Stomach smooth muscle (tissue), 2 donors: ENCODE measurements around the gene CNTNAP3B.
"Not testable (repeated sequence)": the region's sequence is repeated elsewhere in the genome, so short reads cannot be mapped to it uniquely, and the experiment has no call there.

Experiments
- H3K27ac ChIP-seq: one replicate; pipeline ENCODE4 v1.7.0; 2013; ENCODE audit warnings: mild to moderate bottlenecking, low read length, inconsistent platforms
- H3K27me3 ChIP-seq, 2 donors: one replicate each; pipeline ENCODE4 v1.7.0; 2013; ENCODE audit warnings: low read length in 2 of 2; ENCODE audit not compliant: insufficient read depth in 2 of 2, control insufficient read depth in 1 of 2
- H3K36me3 ChIP-seq, 2 donors: one replicate each; pipeline ENCODE4 v1.7.0; 2013; ENCODE audit warnings: low read length in 2 of 2; ENCODE audit not compliant: control insufficient read depth in 2 of 2, insufficient read depth in 2 of 2
- H3K4me1 ChIP-seq: one replicate; pipeline ENCODE4 v1.7.0; 2013; ENCODE audit warnings: low read length; ENCODE audit not compliant: control insufficient read depth, insufficient read depth
- H3K4me3 ChIP-seq, 2 donors: one replicate each; pipeline ENCODE4 v1.7.0; 2013; ENCODE audit warnings: low read length in 2 of 2
- H3K9ac ChIP-seq, 2 donors: one replicate each; pipeline ENCODE4 v1.7.0; 2013; ENCODE audit warnings: low read length in 2 of 2, mild to moderate bottlenecking in 1 of 2
- H3K9me3 ChIP-seq, 2 donors: one replicate each; pipeline ENCODE4 v1.7.0; 2013; ENCODE audit warnings: low read length in 2 of 2; ENCODE audit not compliant: control insufficient read depth in 2 of 2
- donor health status: healthy.
- donor health status: Pancreatic carcinoma.

Gene CNTNAP3B

DNA sequence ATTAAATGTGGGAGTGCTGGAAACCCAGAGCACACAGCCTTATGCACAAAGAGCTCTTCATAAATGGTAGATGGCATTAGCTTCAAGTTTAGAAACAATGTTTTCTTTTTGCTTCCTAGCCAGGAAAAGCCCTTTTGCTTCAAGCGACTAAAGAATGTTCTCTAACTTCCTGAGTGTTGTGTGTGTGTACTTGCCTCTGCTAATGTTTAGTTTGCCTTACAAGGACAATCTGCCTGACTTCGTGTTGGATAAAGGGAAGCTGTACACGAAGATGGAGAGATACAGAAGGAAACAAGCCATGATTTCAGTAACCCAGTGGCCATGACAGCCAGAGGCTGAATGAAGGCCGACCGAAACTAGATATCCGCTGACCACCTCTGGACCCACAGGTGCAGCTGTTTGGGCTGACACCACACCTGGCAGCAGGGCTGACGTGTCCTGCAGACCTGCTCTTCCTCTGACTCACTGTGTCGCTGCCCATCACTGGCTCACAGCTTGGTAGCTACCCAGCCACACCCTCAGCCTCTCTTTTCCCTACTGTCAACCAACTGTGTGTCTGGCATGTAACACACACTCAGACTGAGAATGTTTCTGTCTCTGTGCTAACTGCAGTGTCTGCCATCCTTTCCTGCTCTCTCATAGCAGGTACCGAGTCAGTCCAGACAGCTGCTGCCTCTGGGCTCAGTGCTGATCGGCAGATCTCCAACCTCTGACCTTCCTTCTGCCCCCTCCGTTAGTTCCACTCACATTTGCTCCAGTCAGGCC lies 59.0 kb downstream of the CNTNAP3B start:
- H3K36me3 ChIP-seq, H3K9me3 ChIP-seq, H3K4me3 ChIP-seq, H3K4me1 ChIP-seq, H3K9ac ChIP-seq, H3K27ac ChIP-seq, H3K27me3 ChIP-seq: not testable (repeated sequence)

DNA sequence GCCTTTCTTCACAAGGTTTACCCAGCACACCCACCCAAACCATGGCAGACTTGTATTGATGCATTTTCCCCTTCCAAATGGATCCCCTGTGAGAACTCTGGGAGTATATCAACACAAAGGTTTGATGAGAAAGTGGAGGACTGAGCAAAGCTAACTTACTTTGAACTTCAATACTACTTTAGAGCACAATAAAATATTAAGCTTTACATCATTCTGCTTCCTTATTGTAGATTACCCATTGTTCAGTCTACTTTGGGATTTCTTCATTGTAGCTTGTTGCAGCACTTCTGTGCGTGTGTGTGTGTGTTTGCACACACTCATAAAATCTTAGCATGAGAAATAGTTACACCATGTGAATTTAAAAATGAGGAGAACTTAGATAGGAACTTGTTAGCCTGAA lies 75.4 kb downstream of the CNTNAP3B start:
- H3K27ac ChIP-seq, H3K4me3 ChIP-seq, H3K27me3 ChIP-seq, H3K4me1 ChIP-seq, H3K9ac ChIP-seq, H3K36me3 ChIP-seq, H3K9me3 ChIP-seq: not testable (repeated sequence)

DNA sequence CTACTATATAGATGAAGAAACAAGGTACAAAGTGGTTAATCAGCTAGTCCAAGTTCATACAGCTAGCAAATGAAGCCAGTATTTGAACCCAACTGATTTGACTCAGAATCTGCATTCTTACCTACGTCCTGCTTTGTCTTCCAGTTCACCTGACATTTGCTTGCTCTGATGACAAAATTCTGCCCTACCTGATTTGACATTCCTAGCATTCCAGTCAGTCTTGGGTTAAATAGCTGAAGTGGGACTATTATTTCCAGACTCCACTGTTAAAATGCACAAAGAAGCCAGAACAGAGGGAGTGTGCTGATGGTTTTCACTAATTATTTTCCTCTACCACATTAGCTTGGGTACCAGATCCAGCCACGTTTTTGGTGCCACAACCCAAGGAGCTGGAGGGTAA lies 78.5 kb downstream of the CNTNAP3B start:
- not testable (repeated sequence) for H3K27ac ChIP-seq, H3K4me1 ChIP-seq, H3K9ac ChIP-seq, H3K4me3 ChIP-seq, H3K27me3 ChIP-seq, H3K36me3 ChIP-seq, H3K9me3 ChIP-seq

DNA sequence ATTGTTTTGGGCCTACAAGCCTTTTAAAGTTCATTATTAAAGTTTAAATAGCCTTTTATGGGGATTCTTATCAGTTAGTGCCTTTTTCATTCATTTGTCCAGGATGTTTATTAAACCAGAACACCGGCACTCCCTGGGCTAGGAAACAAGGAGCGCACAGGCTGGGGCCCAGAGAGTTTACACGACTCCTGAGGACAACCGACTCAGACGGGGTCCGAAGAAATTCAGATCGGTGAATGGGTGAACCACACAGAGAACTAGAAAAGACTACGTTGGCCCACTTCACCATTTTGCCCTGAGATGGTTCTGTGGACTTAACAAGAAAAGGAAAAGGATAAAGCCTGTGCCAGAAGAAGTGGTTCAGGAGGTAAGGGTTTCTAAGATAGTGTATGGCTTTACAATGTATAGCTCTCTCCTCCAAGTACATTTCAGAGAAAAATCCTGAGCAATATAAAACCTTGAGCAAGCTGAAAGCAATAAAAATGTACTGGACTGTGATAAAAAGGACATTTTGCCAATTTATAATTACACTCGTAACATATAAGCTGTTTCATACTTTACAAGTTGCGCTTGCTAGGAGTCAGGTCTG lies 84.7 kb downstream of the CNTNAP3B start:
- H3K4me3 ChIP-seq, H3K4me1 ChIP-seq, H3K9me3 ChIP-seq, H3K9ac ChIP-seq, H3K36me3 ChIP-seq, H3K27me3 ChIP-seq, H3K27ac ChIP-seq: not testable (repeated sequence)

DNA sequence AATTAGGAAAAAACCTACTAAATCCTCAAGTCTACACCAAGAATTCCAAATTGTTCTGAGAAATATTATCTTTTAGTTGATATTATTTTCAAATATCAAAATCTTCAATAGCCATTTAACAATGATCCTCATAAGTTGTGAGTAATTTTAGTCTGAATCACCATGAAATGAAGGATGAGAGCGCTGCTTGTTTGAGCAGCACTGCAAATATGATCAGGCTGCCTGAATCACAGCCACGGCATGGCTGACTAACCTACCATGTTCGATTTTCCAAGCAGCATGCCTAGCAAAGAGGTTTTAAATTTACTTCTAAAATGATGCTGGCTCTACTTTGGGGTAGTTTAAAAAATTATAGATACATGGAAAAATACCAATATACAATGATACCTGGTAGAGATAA lies 95.7 kb downstream of the CNTNAP3B start:
- H3K4me3 ChIP-seq, H3K4me1 ChIP-seq, H3K9ac ChIP-seq, H3K27me3 ChIP-seq, H3K27ac ChIP-seq, H3K36me3 ChIP-seq, H3K9me3 ChIP-seq: not testable (repeated sequence)

DNA sequence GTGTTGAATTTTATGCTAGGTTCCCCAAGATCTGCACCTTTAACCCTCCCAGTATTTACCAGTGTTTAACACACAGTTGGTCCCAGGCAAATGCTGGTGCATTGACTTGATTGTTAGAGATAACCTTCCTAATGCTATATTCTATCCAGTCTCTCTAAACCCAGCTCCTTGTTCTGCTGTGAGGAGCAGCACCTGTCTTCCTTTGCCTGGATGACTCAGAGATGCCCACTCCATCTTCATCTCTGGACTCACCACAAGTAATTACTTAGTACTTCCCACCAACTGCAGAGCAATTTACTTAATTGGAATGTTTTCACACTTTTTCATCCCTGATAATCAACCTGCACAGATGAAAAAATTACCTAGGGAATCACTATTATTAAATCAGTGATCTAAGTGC lies 108.6 kb downstream of the CNTNAP3B start:
- H3K27ac ChIP-seq, H3K4me1 ChIP-seq, H3K9me3 ChIP-seq, H3K27me3 ChIP-seq, H3K4me3 ChIP-seq, H3K9ac ChIP-seq, H3K36me3 ChIP-seq: not testable (repeated sequence)

DNA sequence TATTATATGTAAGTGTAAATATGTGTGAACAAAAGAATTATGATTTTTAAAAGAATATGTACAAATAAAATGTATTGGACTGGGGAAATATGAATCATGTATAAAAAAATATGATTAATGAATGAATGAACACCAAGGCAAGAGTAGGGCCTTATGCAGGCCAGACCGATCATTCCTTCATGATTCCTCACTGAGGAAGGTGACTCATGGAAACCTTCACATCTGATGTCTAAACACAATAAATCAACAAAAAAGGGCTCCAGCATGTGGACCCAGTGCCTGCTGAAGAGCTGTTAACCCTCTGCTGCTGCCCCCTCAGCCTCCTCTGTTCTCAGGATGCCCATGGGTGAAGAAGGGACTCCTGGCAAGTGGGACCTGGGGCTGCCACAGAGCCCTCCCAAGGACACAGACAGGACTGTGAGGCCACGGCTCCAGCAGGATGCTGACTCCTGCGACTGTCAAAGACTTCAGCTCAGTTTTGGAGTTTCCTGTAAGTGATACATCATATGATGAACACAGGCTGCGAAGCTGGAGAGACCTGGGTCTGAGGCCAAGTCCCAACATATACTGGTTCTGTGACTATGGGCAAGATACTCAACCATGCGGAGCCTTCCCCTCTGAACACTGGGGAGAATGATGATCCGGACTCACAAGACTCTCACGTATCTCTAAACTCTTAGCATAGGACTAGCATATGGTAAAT lies 110.9 kb downstream of the CNTNAP3B start:
- H3K36me3 ChIP-seq, H3K4me1 ChIP-seq, H3K9me3 ChIP-seq, H3K4me3 ChIP-seq, H3K27ac ChIP-seq, H3K27me3 ChIP-seq, H3K9ac ChIP-seq: not testable (repeated sequence)

- H3K27me3 ChIP-seq, H3K4me3 ChIP-seq, H3K9me3 ChIP-seq, H3K27ac ChIP-seq, H3K9ac ChIP-seq, H3K36me3 ChIP-seq, H3K4me1 ChIP-seq: not testable (repeated sequence)
These were observed 114.9 kb downstream of the CNTNAP3B start for GRCh38 chr9:42014317-42014716.

- not testable (repeated sequence) for H3K9ac ChIP-seq, H3K27ac ChIP-seq, H3K36me3 ChIP-seq, H3K4me1 ChIP-seq, H3K4me3 ChIP-seq, H3K27me3 ChIP-seq, H3K9me3 ChIP-seq
These were observed 137.6 kb downstream of the CNTNAP3B start for GRCh38 chr9:41991607-41992006.

- not testable (repeated sequence) for H3K27ac ChIP-seq
These were observed 149.0 kb downstream of the CNTNAP3B start for GRCh38 chr9:41980271-41980670.

DNA sequence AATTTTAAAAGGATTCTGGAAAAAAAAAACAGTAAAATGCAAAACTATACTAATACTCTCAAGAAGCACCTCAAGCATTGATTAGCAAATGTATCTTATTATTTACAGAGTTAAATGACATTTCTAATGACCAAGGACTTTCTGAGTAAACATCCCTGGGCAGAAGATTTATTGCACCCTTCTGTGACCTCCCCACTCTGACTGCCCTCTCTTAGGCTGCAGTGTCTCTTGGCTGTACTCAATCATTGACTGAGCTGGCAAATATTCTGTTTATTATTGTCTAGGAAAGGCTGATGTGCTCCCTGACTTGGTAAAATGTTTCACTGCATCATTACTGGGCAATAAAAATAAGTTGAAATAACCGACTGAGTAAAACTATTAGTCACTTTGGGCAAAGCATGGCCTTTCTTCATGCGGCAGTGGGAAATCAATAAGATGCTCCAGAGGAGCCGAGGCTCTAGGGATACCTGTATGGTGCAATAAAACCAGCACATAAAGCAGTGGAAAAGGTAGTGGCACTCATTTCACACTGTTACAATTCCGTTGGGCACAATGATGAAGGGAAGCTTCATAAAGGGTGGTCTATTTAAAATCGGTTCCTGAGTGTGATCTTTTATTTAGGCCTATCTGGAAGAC lies 151.1 kb downstream of the CNTNAP3B start:
- H3K9ac ChIP-seq, H3K27ac ChIP-seq, H3K4me1 ChIP-seq, H3K27me3 ChIP-seq, H3K36me3 ChIP-seq, H3K4me3 ChIP-seq, H3K9me3 ChIP-seq: not testable (repeated sequence)

More at GRCh38 chr9:41980271-41980670, 149.0 kb downstream of the CNTNAP3B start:
- H3K9me3 ChIP-seq, H3K4me1 ChIP-seq, H3K9ac ChIP-seq, H3K27me3 ChIP-seq, H3K36me3 ChIP-seq, H3K4me3 ChIP-seq: not testable (repeated sequence)
